ENCODE measurements around the gene ATG2B.
A peak's percentile ranks its signal among the peaks of the same experiment; 100 is the strongest.

ATG2B gene

GRCh38 chr14:96383445-96383844 lies 20.3 kb upstream of the ATG2B start:
- Histone ChIP-seq H3K27ac (ENCODE audit: low read depth, low read length, poor library complexity, severe bottlenecking) (no peak overlapping the region), H3K9ac (ENCODE audit: low read length) (no peak overlapping the region), H3K9me2 (ENCODE audit: low read depth, low read length) (no peaks in the 10 kb centered on the region), H3K36me3 (ENCODE audit: insufficient read depth, low read length) (peaks cover 38% of the 10 kb centered on the region), H3K9me3 (ENCODE audit: low read length) (no peaks in the 10 kb centered on the region), H2AFZ (ENCODE audit: low read length) (no peak overlapping the region), H3F3A (ENCODE audit: insufficient read depth, low read length) (no peaks in the 10 kb centered on the region), H3K4me2 (ENCODE audit: low read length) (no peak overlapping the region), H3K4me1 (ENCODE audit: insufficient read depth, low read length, severe bottlenecking) (peaks cover 9% of the 10 kb centered on the region), H3K79me2 (ENCODE audit: insufficient read depth, low read length) (no peaks in the 10 kb centered on the region), H4K20me1 (ENCODE audit: insufficient read depth, low read length) (no peaks in the 10 kb centered on the region), H3K4me3 (ENCODE audit: low read depth, low read length, poor library complexity, severe bottlenecking) (no peak overlapping the region), H3K27me3 (ENCODE audit: insufficient read depth, low read length) (no peaks in the 10 kb centered on the region)
- TF ChIP-seq CTCF (IDR thresholded peaks at IDR 0.05; ENCODE audit: low read length) (no peak), EZH2 (IDR thresholded peaks at IDR 0.05; ENCODE audit: borderline replicate concordance, low read length) (no peak)

- peaks cover 32% of the 10 kb centered on the region for H3K36me3 ChIP-seq (ENCODE audit: insufficient read depth, low read length)
- no peak overlapping the region for H3K9ac ChIP-seq (ENCODE audit: low read length)
- H3K79me2 ChIP-seq (ENCODE audit: insufficient read depth, low read length): no peaks in the 10 kb centered on the region
- H3K9me3 ChIP-seq (ENCODE audit: low read length): no peaks in the 10 kb centered on the region
- no peak for TF ChIP-seq CTCF (IDR thresholded peaks at IDR 0.05; ENCODE audit: low read length)
- H3K27me3 ChIP-seq (ENCODE audit: insufficient read depth, low read length): no peaks in the 10 kb centered on the region
- H3F3A ChIP-seq (ENCODE audit: insufficient read depth, low read length): no peaks in the 10 kb centered on the region
- no peaks in the 10 kb centered on the region for H4K20me1 ChIP-seq (ENCODE audit: insufficient read depth, low read length)
- peak overlapping the region; percentile 14; the same call in 1 of the 2 replicates for H3K4me2 ChIP-seq (ENCODE audit: low read length)
- peaks cover 9% of the 10 kb centered on the region for H3K4me1 ChIP-seq (ENCODE audit: insufficient read depth, low read length, severe bottlenecking)
- no peak overlapping the region for H3K27ac ChIP-seq (ENCODE audit: low read depth, low read length, poor library complexity, severe bottlenecking)
- H2AFZ ChIP-seq (ENCODE audit: low read length): no peak overlapping the region
- H3K9me2 ChIP-seq (ENCODE audit: low read depth, low read length): no peaks in the 10 kb centered on the region
- no peak overlapping the region for H3K4me3 ChIP-seq (ENCODE audit: low read depth, low read length, poor library complexity, severe bottlenecking)
Observed at GRCh38 chr14:96380735-96381134, 17.6 kb upstream of the ATG2B start.

- H3K9me3 ChIP-seq (ENCODE audit: low read length): no peaks in the 10 kb centered on the region
- no peak for TF ChIP-seq EZH2 (IDR thresholded peaks at IDR 0.05; ENCODE audit: borderline replicate concordance, low read length)
- no peak for TF ChIP-seq CTCF (IDR thresholded peaks at IDR 0.05; ENCODE audit: low read length)
- H4K20me1 ChIP-seq (ENCODE audit: insufficient read depth, low read length): no peaks in the 10 kb centered on the region
- H3F3A ChIP-seq (ENCODE audit: insufficient read depth, low read length): no peaks in the 10 kb centered on the region; the same call in 1 of the 2 replicates
- H3K27me3 ChIP-seq (ENCODE audit: insufficient read depth, low read length): no peaks in the 10 kb centered on the region
- H3K36me3 ChIP-seq (ENCODE audit: insufficient read depth, low read length): no peaks in the 10 kb centered on the region
- no peak overlapping the region for H2AFZ ChIP-seq (ENCODE audit: low read length)
- no peak overlapping the region for H3K9ac ChIP-seq (ENCODE audit: low read length)
- no peak overlapping the region for H3K4me3 ChIP-seq (ENCODE audit: low read depth, low read length, poor library complexity, severe bottlenecking)
- H3K79me2 ChIP-seq (ENCODE audit: insufficient read depth, low read length): peaks cover 12% of the 10 kb centered on the region; the same call in 1 of the 2 replicates
- H3K9me2 ChIP-seq (ENCODE audit: low read depth, low read length): no peaks in the 10 kb centered on the region
- no peak overlapping the region for H3K27ac ChIP-seq (ENCODE audit: low read depth, low read length, poor library complexity, severe bottlenecking)
- H3K4me1 ChIP-seq (ENCODE audit: insufficient read depth, low read length, severe bottlenecking): peaks cover 8% of the 10 kb centered on the region
- H3K4me2 ChIP-seq (ENCODE audit: low read length): no peak overlapping the region
Observed at GRCh38 chr14:96376093-96376492, 13.0 kb upstream of the ATG2B start.

All from OCI-LY1 (cell line).